Epithelial cell of proximal tubule (primary cell): Measurements from ENCODE around the gene ANKRD16. TPM values are rescaled to one million over a fixed set of nuclear protein-coding genes. Genes with fewer than 3 reads are reported as not detected.
"Not testable (repeated sequence)": the region's sequence is repeated elsewhere in the genome, so short reads cannot be mapped to it uniquely, and the experiment has no call there.

ENCODE experiments used
- DNase-seq: peaks from one replicate; pipeline ENCODE4 v3.0.0-alpha.2; 2011; ENCODE audit warnings: low read depth
- H3K4me3 ChIP-seq: 2 replicates; pipeline ENCODE4 v1.5.1; 2011; ENCODE audit warnings: low read depth, mild to moderate bottlenecking, low read length
- total RNA-seq: library from RNA; depleted of rRNA; stranded (reverse); fragments of >200 nt; gene quantifications from 2 replicates; pipeline ENCODE4 v1.2.3, GENCODE V29; 2015
- TF ChIP-seq, protein P1 (sequence below): conservative IDR thresholded peaks from 2 replicates; pipeline ENCODE4 v1.5.1; 2012; ENCODE audit warnings: low read depth, mild to moderate bottlenecking, low read length

ANKRD16 gene
- total RNA-seq, 1 donor from 2014 or later, result 3.7 TPM

DNA sequence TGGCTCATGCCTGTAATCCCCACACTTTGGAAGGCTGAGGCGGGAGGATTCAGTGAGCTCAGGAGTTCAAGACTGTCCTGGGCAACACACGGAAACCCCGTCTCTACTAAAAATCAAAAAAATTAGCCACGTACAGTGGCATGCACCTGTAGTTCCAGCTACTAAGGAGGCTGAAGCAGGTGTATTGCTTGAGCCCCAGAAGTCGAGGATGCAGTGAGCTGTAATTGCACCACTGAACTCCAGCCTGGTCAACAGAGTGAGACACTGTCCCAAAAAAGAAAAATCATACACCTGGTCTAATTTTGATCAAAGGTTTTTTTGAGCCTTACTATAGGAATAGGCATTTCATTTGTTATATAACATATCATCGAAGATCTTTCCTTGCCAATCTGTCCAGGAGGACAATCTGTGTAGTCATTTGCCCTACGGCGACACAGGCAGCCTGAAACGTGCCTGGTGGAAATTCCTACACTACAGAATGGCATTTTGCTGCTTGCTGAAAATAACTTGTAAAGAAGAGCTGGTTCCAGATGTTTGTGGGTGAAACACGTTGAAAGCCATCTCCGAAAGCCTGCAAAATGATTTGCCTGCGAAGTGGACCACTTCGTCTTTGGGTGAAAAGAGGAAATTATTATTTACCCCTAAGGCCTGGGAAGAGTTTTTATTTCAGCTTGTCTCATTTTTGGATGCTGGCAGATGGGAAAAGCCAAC is 45.2 kb downstream of the ANKRD16 start:
- no peak for DNase-seq
- TF ChIP-seq, protein P1, sequence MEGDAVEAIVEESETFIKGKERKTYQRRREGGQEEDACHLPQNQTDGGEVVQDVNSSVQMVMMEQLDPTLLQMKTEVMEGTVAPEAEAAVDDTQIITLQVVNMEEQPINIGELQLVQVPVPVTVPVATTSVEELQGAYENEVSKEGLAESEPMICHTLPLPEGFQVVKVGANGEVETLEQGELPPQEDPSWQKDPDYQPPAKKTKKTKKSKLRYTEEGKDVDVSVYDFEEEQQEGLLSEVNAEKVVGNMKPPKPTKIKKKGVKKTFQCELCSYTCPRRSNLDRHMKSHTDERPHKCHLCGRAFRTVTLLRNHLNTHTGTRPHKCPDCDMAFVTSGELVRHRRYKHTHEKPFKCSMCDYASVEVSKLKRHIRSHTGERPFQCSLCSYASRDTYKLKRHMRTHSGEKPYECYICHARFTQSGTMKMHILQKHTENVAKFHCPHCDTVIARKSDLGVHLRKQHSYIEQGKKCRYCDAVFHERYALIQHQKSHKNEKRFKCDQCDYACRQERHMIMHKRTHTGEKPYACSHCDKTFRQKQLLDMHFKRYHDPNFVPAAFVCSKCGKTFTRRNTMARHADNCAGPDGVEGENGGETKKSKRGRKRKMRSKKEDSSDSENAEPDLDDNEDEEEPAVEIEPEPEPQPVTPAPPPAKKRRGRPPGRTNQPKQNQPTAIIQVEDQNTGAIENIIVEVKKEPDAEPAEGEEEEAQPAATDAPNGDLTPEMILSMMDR, result no peak
- no peak overlapping the region for H3K4me3 ChIP-seq

DNA sequence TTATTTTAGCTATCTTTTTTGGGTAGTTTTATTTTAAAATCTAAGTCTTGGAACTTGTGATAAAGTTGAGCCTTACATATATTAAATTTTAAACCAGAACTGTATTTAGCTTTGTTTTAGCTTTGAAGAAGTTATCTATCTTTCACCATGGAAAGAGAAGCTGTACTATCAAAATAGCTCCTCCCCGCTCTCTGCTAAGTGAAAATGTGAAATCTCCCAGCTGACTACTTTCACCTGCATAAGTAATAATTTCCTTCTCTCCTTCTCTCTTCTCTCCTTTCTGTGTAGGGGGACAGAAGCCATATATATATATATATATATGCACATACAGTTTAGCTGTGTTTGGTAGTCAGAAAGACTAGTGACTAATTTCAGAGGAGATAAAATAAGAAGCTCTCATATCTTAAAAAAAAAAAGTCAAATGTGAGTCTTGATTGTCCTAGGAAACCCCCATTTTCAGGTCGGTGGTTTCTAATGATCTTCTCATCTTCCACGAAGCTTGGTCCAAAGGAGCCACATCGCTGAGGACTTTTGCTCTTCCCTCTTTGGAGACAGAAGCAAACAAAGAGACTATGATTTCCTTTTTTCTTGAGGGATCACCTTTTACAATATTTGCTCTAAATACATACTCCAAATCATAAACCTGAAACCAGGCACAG is 45.9 kb downstream of the ANKRD16 start:
- H3K4me3 ChIP-seq, result no peak overlapping the region
- no peak for DNase-seq
- TF ChIP-seq, protein P1, result no peak

DNA sequence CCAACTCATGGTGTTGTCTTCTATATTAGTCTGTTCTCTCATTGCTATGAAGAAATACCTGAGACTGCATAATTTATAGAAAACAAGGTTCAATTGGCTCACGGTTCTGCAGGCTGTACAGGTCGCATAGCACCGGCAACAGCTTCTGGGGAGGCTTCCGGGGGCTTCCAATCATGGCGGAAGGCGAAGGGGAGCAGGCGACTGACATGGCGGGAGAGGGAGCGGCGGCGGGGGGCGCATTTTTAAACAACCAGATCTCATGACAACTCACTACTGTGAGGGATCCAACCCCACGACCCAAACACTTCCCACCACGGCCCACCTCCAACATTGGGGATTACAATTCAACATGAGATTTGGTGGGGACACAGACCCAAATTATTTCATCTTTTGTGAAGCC is 47.7 kb downstream of the ANKRD16 start:
- DNase-seq, result no peak
- H3K4me3 ChIP-seq, result no peak overlapping the region
- TF ChIP-seq, protein P1, result no peak

DNA sequence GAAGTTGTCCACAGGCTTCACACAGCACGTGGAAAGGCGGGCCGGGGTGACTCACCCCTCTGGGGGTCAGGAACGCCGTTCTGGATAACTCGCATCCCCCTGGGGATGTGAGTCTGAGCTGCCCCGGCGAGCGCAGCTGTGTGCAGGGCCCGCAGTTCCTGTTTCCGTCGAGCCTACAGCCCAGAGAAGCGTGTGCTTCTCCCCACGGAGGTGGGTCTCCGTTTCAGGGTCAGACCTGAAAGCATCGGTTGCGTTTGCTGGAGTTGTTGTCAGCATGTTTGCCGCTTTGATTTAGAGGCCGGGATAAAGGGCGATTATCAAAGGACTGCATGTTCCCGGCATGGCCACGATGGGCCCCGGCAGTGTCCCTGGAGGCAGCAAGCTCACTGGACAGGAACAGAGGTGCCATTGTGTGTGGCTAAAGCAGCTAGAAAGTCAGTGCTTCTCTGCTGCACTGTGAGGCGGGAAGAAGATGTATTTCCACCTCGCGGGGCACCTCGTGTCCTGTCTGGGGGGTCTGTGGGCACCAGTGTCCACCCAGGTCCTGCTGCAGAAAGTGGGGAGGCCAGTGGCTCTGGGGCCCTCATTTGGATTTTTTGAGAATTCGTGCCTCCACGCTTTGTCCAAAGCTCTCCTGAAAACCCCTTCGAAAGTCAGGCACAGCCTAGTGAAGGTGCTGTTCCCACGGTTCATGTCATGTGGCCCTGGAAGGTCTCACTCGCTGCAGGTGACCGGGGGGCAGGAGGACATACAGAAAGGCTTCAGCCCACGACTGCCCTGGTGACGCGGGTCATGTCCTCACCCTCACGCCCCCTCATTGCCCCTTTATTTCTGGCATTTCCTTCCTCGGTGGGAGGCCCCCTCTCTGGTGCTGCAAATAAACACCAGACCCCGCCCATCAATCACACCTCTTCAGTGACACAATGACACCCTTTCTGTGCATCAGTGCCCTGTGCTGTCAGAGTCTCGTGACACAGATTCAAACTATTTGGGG is 49.1 kb downstream of the ANKRD16 start:
- DNase-seq, result no peak
- TF ChIP-seq, protein P1, result no peak

DNA sequence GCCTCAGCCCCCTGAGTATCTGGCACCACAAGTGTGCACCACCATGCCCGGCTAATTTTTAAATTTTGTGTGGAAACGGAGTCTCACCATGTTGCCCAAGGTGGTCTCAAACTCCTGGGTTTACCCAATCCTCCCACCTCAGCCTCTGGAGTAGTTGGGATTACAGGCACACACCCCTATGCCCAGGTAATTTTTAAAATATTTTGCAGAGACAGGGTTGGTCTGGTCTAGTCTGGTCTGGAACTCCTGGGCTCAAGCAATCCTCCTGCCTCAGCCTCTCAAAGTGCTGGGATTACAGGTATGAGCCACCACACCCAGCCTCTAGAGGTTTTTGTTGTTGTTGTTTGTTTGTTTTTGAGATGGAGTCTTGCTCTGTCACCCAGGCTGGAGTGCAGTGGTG is 53.5 kb downstream of the ANKRD16 start:
- H3K4me3 ChIP-seq, DNase-seq: not testable (repeated sequence)

More for the DNA sequence above, 49.1 kb downstream of the ANKRD16 start:
- H3K4me3 ChIP-seq, result peak overlapping the region; percentile 37

DNA sequence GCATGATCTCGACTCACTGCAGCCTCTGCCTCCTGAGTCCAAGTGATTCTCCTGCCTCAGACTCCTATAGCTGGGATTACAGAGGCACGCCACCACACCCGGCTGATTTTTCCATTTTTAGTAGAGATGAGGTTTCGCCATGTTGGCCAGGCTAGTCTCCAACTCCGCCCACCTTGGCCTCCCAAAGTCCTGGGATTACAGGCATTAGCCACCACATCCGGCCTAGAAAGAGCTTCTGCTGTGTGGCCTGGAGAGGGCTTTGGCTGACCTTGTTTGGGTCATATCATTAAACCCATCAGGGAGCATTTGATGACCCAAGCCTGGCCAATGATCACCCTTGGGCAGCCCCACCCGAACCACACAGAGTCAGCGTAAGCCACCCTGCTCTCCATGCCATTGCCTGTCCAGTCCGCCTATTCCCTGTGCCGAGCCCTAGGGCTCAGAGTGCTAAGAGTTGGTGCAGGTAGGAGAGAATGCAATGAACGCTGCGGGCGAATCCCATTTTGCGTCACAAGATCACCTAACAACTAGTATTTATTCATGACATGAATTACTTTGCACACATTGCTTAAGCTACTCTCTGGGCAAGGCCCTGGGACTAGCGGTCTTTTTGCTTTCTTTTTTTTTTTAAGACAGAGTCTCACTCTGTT is 54.1 kb downstream of the ANKRD16 start:
- no peak overlapping the region for H3K4me3 ChIP-seq
- TF ChIP-seq, protein P1, result no peak
- no peak for DNase-seq
